ENCODE measurements around the gene PANK1.

DNA sequence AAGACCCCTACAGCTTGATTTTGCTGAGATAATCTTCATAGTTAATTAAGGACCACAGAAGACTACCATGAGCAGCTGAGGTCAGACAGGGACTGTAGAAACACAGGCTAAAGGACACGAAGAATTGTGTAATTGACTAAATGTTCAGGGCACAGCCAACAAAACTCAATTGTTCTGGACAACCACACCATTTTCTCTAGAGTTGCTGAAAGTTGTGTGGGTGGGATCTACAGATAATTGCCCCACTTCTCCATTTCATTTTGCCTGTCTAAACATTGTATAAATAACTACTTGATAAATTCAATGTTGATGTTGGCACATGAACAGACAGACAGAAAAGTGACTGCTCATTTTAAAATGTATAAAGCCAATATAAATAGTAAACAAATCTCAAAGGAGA, 70.7 kb downstream of the PANK1 start:
- TF ChIP-seq RAD21 (IDR thresholded peaks at IDR 0.05; ENCODE audit: low read depth): no peak
- TF ChIP-seq CEBPB (IDR thresholded peaks at IDR 0.05): no peak
- TF ChIP-seq TEAD4 (IDR thresholded peaks at IDR 0.05): no peak
- TF ChIP-seq TCF12 (IDR thresholded peaks at IDR 0.05; ENCODE audit: low read depth): no peak
- no peak for TF ChIP-seq YY1 (IDR thresholded peaks at IDR 0.05; ENCODE audit: low read depth)
- no peak for TF ChIP-seq EP300 (IDR thresholded peaks at IDR 0.05; ENCODE audit: borderline replicate concordance)
- TF ChIP-seq, protein P1, sequence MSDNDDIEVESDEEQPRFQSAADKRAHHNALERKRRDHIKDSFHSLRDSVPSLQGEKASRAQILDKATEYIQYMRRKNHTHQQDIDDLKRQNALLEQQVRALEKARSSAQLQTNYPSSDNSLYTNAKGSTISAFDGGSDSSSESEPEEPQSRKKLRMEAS (IDR thresholded peaks at IDR 0.05): no peak
- TF ChIP-seq, protein P2, sequence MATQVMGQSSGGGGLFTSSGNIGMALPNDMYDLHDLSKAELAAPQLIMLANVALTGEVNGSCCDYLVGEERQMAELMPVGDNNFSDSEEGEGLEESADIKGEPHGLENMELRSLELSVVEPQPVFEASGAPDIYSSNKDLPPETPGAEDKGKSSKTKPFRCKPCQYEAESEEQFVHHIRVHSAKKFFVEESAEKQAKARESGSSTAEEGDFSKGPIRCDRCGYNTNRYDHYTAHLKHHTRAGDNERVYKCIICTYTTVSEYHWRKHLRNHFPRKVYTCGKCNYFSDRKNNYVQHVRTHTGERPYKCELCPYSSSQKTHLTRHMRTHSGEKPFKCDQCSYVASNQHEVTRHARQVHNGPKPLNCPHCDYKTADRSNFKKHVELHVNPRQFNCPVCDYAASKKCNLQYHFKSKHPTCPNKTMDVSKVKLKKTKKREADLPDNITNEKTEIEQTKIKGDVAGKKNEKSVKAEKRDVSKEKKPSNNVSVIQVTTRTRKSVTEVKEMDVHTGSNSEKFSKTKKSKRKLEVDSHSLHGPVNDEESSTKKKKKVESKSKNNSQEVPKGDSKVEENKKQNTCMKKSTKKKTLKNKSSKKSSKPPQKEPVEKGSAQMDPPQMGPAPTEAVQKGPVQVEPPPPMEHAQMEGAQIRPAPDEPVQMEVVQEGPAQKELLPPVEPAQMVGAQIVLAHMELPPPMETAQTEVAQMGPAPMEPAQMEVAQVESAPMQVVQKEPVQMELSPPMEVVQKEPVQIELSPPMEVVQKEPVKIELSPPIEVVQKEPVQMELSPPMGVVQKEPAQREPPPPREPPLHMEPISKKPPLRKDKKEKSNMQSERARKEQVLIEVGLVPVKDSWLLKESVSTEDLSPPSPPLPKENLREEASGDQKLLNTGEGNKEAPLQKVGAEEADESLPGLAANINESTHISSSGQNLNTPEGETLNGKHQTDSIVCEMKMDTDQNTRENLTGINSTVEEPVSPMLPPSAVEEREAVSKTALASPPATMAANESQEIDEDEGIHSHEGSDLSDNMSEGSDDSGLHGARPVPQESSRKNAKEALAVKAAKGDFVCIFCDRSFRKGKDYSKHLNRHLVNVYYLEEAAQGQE (IDR thresholded peaks at IDR 0.05; ENCODE audit: low read depth): no peak
- no peak for TF ChIP-seq EGR1 (IDR thresholded peaks at IDR 0.05)
- TF ChIP-seq CREB1 (IDR thresholded peaks at IDR 0.05; ENCODE audit: low read depth): no peak
- no peak for TF ChIP-seq FOXM1 (IDR thresholded peaks at IDR 0.05; ENCODE audit: borderline replicate concordance, low read depth)
- no peak for TF ChIP-seq ZBTB7A (IDR thresholded peaks at IDR 0.05; ENCODE audit: low read depth)
- no peak for TF ChIP-seq TAF1 (IDR thresholded peaks at IDR 0.05; ENCODE audit: low read depth)
